Heart left ventricle (tissue), 13 donors: ENCODE measurements around the gene CCDC159.

Experiments
- CTCF ChIP-seq, 12 donors: fragments of 200-600 bp; sonication (generic) in 4 of 12; IDR thresholded peaks; one replicate each; pipeline versions ENCODE4 v1.5.0 to v1.8.0; 2018 to 2022; ENCODE audit warnings: antibody characterized with exemption in 12 of 12, mild to moderate bottlenecking in 5 of 12
- POLR2A ChIP-seq, 2 donors: fragments of 450-650 bp; IDR thresholded peaks; one replicate each; pipeline ENCODE4 v1.6.1; 2017; ENCODE audit warnings: antibody characterized with exemption in 2 of 2, mild to moderate bottlenecking in 2 of 2, moderate library complexity in 2 of 2
- donor health status: ischemic (EF 13 %, LVEDD 7.1; RV severe dilation, severe dysfunction).
- donor health status: DM: no; HTN: yes; CAD: no.
- donor health status: DM: no; HTN: no; CAD: no.
- donor health status: ischemic (EF 25% LVEDD 6.9; RV normal size, moderate dysfunction).
- donor health status: ischemic (EF 25% LVEDD 5.7; RV mildly dilated, moderate dysfunction).
- donor health status: ischemic (EF 35%, LVEDD 5.7; RV mildly dilated, moderate dysfunction).
- donor health status: nonischemic (EF 11% LVEDD 7.7; RV severe dilation, severe dysfunction).
- donor health status: DM: yes; HTN: yes; CAD: no.
- donor health status: PGD.
- donor health status: ischemic (EF 29% LVEDD 5.4; RV normal size, mild dysfunction).
- donor health status: nonischemic (EF 23%, LVEDD 6.1; RV moderate dilation, normal function).

- TF ChIP-seq POLR2A (IDR thresholded peaks at IDR 0.05) (no peak), CTCF (IDR thresholded peaks at IDR 0.05) (no peak)
These were observed 46.1 kb upstream of the CCDC159 start for GRCh38 chr19:11299946-11300810.
